ENCODE results near the gene SLC7A4. TPM values are rescaled to one million over a fixed set of nuclear protein-coding genes. Genes with fewer than 3 reads are reported as not detected.
"Not testable (repeated sequence)": the region's sequence is repeated elsewhere in the genome, so short reads cannot be mapped to it uniquely, and the experiment has no call there.

The SLC7A4 gene, protein sequence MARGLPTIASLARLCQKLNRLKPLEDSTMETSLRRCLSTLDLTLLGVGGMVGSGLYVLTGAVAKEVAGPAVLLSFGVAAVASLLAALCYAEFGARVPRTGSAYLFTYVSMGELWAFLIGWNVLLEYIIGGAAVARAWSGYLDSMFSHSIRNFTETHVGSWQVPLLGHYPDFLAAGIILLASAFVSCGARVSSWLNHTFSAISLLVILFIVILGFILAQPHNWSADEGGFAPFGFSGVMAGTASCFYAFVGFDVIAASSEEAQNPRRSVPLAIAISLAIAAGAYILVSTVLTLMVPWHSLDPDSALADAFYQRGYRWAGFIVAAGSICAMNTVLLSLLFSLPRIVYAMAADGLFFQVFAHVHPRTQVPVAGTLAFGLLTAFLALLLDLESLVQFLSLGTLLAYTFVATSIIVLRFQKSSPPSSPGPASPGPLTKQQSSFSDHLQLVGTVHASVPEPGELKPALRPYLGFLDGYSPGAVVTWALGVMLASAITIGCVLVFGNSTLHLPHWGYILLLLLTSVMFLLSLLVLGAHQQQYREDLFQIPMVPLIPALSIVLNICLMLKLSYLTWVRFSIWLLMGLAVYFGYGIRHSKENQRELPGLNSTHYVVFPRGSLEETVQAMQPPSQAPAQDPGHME
- polyA plus RNA-seq (ENCODE audit: insufficient read length), result 0.81 TPM

DNA sequence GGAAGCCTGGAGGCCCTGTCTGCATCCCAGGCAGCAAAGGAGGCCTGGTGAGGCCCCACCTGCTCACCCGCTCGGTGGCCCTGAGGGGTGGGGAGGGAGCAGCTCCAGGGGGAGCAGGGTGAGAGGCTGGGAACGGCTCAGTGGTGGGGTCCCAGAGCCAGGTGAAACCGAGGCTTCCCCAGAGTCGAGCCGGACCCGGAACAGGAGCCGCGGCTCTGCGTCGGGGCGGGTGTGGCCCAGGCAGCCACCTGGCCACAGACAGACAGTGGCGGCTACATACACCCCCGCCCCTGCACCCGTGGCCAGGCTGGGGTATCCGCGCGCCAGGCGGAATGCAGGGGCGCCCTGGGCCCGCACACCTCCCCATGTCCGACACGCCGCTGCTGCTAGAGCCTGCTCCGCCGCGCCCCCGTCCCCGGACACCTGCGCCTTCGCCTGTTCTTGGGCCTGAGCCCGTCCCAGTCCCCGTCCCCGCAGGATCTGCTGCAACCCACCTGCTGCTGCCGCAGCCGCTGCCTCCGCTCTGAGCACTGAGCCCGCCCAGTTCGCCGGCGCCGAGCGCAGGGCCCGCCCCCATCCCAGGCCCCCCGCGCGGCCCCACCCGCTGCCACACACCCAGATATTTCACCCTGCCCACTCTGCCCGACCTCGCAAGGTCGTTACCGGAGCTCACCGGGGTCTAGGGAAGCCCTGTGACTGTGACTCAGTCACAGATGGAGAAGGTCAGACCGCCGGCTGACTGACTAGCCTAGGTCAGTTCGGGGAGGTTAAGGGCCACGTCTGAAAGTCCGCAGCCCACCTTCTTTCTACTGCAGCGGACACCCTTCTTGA, at the start of gene SLC7A4:
Gene SLC7A4, minus strand, starts transcription at position 525 of the 831 bp plus-strand sequence. CDS start 749 bp downstream, outside the sequence.
- DNase-seq (ENCODE audit: low read depth), result no peak

DNA sequence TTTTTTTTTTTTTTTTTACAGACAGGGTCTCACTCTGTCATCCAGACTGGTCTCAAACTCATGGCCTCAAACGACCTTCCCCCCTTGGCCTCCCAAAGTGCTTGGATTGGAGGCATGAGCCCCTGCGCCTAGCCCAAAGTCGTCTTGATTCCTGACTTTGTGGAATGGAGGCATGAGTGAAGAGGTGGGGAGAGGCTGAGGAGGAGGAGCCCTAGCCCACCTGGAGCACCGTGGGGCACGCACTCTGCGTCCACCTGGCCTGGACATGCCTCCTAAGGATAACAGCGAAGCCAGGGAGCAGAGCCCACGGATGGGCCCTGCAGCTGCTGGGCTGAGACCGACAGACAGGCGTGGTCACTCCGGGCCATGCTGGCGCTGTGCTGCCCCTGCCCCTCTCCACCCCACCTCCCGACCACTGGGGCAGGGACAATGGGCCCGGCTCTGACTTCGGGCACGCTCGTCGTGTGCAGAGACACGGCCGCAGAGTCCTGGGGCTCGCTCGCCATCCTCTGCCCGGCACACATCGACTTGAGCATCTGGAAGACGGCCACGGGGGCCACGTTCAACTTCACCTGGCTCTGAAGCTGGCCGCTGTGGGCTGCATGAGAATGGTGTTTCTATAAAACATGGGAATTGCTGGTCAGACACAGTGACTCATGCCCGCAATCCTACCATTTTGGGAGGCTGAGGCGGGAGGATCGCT, 48.2 kb upstream of the SLC7A4 start:
- DNase-seq (ENCODE audit: low read depth), result no peak

DNA sequence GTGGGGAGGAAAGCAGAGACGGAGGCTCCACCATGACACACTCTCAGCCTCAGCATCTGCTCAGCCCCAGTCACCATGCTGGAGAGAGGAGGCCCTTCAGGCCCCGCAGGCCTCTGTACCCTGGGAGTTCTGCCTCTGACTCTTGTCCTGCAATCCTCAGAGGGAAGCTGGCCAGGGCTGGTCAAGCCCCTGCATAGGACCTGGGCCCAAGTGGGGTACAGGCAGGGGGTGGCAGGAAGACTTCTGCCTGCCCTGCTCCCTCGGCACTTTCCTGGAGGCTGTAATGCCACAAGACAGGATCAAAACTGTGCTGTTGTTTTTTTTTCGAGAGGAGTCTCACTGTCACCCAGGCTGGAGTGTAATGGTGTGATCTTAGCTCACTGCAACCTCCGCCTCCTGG, 47.1 kb upstream of the SLC7A4 start:
- DNase-seq (ENCODE audit: low read depth), result no peak

DNA sequence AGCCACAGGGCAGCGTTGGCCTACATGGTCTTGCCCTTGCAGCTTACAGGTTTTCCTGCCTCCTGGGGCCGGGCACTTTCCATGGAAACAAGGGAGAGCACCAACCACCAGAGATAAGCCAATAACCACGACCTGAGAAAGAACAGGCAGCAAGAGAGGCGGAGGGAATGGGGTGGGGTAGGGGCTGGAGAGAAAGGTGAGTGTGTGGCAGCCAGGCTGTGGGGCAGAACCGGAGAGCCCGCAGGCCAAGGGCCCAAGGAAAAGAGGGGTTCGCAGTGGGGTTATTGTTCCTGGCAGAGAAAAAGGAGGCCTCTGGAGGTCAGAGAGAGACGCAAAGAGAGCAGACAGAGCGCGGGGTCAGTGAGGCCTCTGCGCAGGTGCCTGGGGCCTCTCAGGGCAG, 46.6 kb upstream of the SLC7A4 start:
- no peak for DNase-seq (ENCODE audit: low read depth)

DNA sequence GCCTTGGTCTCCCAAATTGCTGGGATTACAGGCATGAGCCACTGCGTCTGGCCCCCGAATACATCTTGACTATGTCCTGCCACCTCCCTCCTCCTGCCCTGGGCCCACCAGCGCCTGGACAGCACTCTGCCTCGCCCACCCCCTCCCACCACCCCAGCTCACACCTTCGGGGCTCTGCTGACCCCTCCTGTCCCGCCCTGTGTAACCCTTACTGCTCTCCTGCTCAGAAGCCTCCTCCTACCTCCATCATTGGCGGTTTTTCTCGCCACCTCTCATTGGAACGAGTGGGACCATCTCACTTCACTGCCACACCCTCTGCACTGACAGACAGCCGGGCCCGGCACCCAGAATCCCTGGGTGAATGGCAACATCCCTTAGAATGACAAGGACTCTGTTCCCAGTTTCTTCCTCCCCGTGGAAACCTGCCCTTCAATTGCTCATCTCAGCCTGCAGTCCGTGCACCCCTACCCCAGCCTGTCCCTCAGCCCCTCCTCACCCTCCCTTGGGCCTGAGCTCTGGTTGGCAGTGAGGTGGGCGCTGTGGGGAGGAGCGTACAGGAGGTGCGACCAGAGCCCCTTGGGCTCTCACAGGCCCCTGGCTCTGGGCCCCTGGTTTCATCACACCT, 45.6 kb upstream of the SLC7A4 start:
- no peak for DNase-seq (ENCODE audit: low read depth)

DNA sequence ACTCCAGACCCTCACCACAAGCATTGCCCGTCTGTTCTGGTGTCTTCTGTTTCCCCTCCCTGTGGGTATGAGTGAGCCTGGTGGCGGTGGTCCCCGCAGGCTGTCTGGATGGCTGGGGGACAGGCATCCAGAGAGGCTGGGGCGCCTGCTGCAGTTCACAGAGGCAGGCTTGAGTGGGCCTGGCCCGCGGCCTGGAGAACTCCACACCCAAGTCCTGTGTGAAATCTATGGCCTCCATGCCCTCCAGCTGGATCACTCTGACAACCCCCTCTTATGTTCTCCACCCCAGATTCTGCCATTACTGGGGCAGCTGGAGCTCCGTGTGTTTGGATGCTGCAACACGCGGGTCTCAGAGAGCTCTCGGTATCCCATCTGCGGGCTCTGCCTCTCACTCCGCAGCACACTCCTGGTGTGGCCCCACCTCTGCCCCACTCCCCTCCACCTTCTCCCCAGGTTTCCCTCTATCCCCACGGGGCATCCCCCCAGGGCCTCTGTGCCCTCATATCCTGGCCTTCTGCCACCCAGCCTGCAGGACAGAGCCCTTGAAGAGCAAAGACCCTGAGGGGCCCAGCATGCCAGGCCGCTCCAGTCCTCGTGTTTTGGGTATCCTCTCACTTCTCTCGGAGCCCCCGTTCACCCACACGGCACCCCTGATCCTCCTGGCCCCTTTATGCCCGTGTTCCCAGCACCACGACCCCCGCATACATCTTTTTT, 44.7 kb upstream of the SLC7A4 start:
- no peak for DNase-seq (ENCODE audit: low read depth)

DNA sequence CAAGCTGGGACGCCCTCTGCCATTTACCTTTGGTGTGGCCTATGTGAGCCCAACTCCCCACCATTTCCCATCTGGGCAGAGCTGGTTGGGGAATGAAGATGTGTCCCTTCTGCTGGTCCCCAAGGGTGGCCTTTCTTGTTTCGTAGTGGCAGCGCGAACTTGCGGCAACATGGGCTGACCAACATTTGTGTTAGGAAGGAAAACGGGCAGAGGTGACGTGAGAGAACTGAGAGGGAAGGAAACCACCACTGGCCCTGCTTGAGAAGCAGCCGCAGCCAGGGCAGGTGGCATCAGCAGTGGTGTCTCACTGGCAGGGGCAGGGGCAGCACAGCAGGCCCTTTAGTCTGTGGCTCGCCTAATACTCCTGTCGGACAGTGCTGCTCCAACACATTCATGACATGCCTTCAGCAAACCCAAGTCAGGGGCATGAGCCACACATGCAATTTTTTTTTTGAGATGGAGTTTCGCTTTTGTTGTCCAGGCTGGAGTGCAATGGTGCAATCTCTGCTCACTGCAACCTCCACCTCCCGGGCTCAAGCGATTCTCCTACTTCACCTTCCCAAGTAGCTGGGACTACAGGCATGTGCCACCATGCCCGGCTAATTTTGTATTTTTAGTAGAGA, 43.3 kb upstream of the SLC7A4 start:
- no peak for DNase-seq (ENCODE audit: low read depth)

DNA sequence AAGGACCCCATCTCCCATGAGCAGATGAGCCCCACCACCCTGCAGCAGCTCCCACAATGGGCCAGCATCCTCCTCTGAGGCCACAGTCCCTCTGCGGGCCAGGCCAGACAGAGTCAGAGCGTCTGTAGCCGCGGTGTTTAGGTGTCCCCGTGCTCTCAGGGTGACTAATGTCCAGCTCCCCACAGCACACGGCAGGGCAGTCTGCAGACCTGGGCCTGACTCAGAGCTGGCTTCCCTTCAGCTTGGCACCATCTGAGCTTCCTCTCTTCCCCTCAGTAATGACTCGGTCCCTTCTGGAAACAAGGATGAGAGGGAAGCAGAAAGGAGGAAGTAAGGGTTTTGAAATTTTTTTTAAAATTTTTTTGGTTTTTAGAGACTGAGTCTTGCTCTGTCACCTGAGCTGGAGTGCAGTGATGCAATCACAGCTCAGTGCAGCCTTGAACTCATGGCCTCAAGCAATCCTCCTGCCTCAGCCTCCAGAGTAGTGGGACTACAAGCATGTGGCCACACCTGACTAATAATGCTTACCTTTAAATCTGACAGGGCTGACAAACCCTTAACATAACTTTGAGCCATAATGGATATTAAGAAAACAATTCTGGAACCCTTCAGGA, 41.8 kb upstream of the SLC7A4 start:
- DNase-seq (ENCODE audit: low read depth), result no peak

DNA sequence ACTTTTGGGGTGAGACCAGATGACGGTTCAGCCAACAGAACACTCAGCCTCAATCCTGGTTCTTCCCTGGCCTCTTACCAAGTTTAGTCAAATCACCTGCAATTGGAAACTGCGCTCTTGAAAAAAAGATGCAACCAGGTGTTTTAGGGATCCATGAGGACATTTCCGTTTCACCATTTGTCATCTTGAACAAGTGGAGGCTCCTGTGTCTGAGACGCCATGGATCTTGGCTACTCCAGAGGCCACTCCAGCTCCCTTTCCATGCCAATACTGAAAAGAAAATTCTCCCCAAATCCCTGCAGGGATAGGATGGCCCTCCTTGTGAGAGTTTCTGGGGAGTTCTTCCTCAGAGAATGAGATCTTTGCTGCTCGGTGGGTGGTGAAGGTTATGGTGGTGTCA, 41.1 kb upstream of the SLC7A4 start:
- DNase-seq (ENCODE audit: low read depth), result no peak

DNA sequence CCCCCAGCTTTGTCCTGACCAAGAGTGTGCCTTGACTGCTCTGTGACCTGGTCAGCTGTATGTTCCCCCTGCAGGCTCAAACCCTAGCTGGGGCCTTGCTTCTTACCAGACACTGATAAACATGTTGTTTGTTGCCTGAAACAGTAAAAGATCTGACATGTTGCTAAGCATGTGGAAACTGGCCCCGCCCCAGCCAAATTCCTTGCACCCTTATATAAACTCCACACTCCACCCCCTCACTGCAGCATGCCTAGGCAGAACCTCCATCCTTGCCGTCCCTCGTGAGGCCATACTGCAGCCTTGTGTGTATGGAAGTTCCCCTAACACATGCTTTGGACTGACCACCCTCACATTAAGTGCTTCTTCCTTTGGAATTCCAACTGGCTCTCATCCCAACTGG, 40.7 kb upstream of the SLC7A4 start:
- DNase-seq (ENCODE audit: low read depth), result no peak

DNA sequence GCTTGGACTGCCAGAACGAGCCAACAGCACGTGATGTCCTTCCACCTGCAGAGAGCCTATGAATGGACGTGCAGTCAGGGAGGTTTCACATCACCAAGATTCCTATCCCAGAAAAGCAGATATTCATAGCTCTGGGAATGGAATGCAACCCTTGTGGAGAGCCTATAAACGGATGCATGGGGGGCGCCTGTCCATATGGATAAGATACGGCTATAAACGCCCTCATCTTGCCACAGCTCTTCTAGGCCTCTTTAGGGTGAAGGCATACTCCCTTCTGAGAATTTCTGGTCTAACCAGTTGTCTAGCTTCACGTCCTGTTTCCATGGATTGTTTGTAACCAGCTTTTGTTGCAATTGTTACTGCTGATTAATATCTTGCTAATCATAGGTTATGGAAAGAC, 39.4 kb upstream of the SLC7A4 start:
- not testable (repeated sequence) for DNase-seq (ENCODE audit: low read depth)

DNA sequence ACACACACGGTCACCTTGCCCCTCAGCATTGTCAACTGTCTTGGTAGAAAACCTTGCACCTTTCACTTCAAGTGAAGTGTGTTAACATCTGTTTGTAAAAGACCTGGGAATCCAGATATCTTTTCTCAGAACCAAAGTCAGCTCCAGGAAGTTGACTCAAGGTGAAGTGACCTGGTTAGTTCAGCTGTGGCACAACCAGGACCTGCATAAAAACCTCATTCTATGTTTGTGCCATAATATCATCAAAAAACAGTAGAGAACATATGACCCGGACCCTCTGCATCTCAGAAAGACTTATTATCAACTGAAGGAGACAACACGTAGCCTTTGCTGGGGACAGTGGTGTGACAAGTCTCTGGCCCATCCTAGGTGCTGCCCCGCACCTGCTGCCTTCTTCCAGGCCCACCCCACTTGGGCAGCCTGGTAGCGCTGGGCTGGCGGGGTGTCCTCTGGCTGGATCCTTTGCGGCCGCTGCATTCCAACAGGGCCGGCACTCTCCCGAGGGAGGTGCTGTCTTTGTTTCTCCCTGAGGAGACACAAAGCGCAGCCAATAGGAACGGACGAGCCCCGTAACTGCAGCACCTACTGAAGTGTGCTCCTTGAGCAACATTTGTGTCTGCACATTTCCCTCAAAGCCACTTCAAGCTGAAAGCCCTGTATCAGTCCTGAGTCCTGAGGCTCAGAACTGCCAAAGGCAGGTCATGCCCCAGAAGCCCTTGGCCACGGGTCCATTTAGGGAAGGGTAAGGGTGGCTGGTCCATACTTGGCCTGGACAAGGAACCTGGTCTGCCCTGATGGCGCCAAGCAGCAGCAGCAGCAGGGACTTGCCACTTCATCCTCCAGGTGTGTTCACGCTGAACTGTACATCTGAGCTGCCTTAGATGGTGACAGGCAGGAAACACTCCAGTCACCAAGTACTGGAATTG, 38.6 kb upstream of the SLC7A4 start:
- no peak for DNase-seq (ENCODE audit: low read depth)

DNA sequence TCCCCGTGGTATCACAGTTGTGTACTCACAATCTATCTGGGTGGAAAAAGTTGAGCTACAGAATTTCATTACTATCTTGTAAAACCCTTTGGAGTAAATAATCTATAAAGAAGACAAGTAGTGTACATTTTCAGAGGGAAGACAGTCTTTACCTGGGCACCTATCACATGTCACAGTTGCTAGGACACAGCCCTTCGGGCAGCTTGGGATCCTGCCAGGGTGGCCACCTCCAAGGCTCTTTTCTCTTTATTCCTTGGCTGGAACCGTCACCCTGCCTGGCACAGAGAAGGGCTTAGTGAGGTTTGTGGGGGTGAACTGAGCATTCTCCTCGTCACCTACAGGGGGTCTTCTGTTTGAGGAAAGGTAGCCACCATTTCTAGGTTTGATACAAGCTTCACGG, 37.0 kb upstream of the SLC7A4 start:
- DNase-seq (ENCODE audit: low read depth), result no peak

DNA sequence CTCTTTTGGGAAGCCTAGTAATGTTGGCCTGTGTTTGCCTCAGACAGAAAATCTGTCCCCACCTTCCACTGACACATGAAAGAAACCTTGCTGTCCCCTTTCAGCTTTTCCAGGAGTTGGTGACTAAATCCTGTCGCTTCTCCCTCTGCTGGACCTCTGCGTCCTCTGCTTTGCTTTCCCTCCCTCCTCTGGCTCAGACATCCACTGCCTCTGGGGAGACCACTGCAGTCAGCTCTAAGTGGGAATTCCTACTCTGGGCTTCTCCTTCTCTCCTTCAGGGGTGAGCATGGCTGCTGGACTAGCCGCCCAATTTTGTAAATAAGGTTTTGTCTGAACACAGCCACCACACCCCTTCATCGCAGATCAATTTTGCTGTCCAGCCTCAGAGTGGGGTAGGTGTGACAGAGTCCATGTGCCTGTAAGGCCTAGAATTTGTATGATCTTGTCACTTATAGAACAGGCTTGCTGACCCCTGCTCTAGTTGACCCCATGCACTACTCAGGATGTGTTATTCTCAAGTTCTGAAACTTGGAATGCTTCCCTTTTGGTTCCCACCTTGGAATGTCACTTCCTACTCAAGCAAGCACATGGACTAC, 36.4 kb upstream of the SLC7A4 start:
- DNase-seq (ENCODE audit: low read depth), result no peak

DNA sequence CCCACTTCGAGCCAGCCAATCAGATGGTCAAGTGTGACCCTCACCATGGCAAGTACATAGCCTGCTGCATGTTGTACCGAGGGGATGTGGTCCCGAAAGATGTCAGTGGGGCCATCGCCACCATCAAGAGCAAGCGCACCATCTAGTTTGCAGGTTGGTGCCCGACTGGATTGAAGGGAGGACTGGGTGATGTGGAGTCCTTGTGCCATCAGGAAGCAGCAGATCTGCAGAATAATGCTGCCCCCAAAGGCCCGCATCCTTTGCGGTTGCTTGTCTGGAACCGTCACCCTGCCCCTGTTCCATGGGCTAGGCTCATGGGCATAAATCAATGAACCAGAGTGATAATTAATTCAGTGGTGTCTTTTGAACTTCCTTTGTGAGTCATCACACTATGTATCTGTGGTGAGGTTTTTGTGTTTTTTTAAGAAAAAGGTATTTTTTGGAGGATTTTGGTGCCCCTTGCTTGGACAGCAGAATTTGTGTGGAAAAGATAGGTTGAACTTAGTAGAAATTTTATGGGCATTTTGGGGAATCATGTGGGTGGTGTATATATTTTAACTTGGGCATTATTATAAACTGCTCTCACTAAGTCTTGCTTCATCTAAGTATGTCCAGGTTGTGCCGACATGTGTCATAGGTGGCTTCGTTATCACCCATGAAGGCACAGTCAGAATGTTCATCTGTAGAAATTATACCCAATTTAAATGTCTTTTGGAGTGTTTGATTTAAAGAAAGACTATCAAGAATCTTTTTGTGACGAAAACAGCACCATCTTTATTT, 35.7 kb upstream of the SLC7A4 start:
- DNase-seq (ENCODE audit: low read depth), result no peak

DNA sequence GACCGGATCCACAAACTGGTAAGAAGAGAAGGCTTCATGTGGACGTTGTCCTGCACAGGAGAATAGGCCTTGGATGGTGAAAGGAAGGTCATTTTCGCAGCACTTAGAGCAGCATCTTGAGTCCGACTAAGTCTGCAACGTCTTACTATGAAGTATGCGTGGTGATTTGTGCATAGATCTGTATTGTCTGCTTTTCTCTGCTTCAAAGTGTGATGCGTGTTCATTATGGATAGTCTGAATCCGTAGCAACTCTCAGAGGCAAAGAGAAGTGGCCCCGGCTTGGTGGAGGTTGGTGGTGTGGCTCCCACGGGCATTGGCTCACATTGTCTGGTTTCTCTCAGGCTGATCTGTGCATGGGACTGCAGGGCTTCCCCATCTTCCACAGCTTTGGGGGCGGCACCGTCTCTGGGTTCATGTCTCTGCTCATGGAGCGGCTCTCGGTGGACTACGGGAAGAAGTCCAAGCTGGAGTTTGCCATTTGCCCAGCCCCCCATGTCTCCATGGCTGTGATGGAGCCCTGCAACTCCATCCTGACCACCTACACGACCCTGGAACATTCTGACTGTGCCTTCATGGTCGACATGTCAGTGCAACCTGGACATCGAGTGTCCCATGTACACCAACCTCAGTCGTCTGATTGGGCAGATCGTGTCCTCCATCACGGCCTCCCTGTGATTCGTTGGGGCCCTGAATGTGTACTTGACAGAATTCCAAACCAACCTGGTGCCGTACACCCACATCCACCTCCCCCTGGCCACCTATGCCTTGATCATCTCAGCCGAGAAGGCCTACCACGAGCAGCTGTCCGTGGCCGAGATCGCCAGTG, 34.9 kb upstream of the SLC7A4 start:
- no peak for DNase-seq (ENCODE audit: low read depth)

Measured in forelimb muscle (tissue), 1 donor.